ENCODE results near the gene MCMBP.

Gene MCMBP

GRCh38 chr10:119815671-119816070, 57.0 kb downstream of the MCMBP start:
- no peak for TF ChIP-seq CTCF (IDR thresholded peaks at IDR 0.05; ENCODE audit: extremely low read depth, missing control alignments)
- no peak for DNase-seq (ENCODE audit: low spot score)

GRCh38 chr10:119812684-119813083, 60.0 kb downstream of the MCMBP start:
- no peak for DNase-seq (ENCODE audit: low spot score)

GRCh38 chr10:119811122-119811521, 61.5 kb downstream of the MCMBP start:
- DNase-seq (ENCODE audit: low spot score) = no peak
- no peak for TF ChIP-seq CTCF (IDR thresholded peaks at IDR 0.05; ENCODE audit: extremely low read depth, missing control alignments)

More at GRCh38 chr10:119812684-119813083, 60.0 kb downstream of the MCMBP start:
- no peak for TF ChIP-seq CTCF (IDR thresholded peaks at IDR 0.05; ENCODE audit: extremely low read depth, missing control alignments)

GRCh38 chr10:119807960-119808697, 64.5 kb downstream of the MCMBP start:
- no peak for DNase-seq (ENCODE audit: low spot score)
- TF ChIP-seq CTCF (IDR thresholded peaks at IDR 0.05; ENCODE audit: extremely low read depth, missing control alignments) = no peak

GRCh38 chr10:119806334-119807130, 66.1 kb downstream of the MCMBP start:
- no peak for TF ChIP-seq CTCF (IDR thresholded peaks at IDR 0.05; ENCODE audit: extremely low read depth, missing control alignments)

GRCh38 chr10:119805702-119806230, 66.9 kb downstream of the MCMBP start:
- TF ChIP-seq CTCF (IDR thresholded peaks at IDR 0.05; ENCODE audit: extremely low read depth, missing control alignments) = no peak
- DNase-seq (ENCODE audit: low spot score) = no peak

More at GRCh38 chr10:119806334-119807130, 66.1 kb downstream of the MCMBP start:
- DNase-seq (ENCODE audit: low spot score) = no peak

GRCh38 chr10:119803264-119803663, 69.4 kb downstream of the MCMBP start:
- DNase-seq (ENCODE audit: low spot score) = no peak
- TF ChIP-seq CTCF (IDR thresholded peaks at IDR 0.05; ENCODE audit: extremely low read depth, missing control alignments) = no peak

Measured in GM20000 (cell line).